ENCODE data around the gene NEURL1.

GRCh38 chr10:103470761-103471653 lies 22.5 kb upstream of the NEURL1 start:
- TF ChIP-seq CTCF (IDR thresholded peaks at IDR 0.05), result no peak
- TF ChIP-seq POLR2A (IDR thresholded peaks at IDR 0.05), result no peak

Measured in Peyer's patch (tissue), 4 donors.